Measurements from ENCODE around the gene CCL14.

CCL14 gene

DNA sequence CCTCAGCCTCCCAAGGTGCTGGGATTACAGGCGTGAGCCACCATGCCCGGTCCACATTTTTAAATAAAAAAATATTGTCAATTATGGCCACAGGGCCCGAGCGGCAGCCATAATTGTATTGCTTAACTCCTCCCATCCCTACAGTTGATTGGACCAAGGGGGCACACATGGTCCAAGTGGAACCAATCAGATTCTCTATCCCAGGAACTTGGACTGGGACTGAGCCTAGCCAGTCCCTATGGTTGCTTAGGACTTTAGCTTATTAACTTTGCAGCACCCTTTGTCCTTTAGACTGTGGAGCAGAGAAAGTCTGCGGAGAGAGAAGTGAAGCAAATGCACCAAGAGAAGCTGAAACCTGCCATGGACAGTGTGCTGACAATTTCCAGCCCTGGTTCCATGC lies 50.5 kb downstream of the CCL14 start:
- DNase-seq (ENCODE audit: low read depth, low spot score) = no peak
- no peak overlapping the region for H3K4me3 ChIP-seq (ENCODE audit: low read depth, low read length)
- in situ Hi-C loops (cut with HindIII; ENCODE audit: low sequenced_read_pairs) = no loop called here
- TF ChIP-seq, protein P1, sequence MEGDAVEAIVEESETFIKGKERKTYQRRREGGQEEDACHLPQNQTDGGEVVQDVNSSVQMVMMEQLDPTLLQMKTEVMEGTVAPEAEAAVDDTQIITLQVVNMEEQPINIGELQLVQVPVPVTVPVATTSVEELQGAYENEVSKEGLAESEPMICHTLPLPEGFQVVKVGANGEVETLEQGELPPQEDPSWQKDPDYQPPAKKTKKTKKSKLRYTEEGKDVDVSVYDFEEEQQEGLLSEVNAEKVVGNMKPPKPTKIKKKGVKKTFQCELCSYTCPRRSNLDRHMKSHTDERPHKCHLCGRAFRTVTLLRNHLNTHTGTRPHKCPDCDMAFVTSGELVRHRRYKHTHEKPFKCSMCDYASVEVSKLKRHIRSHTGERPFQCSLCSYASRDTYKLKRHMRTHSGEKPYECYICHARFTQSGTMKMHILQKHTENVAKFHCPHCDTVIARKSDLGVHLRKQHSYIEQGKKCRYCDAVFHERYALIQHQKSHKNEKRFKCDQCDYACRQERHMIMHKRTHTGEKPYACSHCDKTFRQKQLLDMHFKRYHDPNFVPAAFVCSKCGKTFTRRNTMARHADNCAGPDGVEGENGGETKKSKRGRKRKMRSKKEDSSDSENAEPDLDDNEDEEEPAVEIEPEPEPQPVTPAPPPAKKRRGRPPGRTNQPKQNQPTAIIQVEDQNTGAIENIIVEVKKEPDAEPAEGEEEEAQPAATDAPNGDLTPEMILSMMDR (IDR thresholded peaks at IDR 0.05; ENCODE audit: low read depth, low read length) = no peak

DNA sequence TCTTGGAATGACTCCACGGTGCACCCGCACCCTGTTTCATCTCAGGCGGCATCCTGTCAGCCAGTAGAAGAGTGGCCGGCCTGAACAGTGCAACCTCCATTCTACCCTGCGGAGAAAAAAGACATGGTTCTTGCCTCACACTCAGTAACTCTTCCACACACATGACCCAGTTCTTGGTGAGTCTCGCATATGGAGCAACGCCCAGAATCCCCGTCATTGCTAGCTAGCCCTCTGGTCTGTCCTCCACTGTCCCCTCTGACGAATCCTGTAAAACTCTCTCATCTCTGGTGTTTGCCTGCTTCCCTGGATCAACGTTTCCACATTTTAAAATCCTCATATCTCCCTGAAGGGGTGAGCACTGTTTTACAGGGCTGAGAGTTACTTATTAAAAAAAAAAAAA lies 51.8 kb downstream of the CCL14 start:
- H3K4me3 ChIP-seq (ENCODE audit: low read depth, low read length) = no peak overlapping the region
- TF ChIP-seq, protein P1 (IDR thresholded peaks at IDR 0.05; ENCODE audit: low read depth, low read length) = no peak
- in situ Hi-C loops (cut with HindIII; ENCODE audit: low sequenced_read_pairs) = no loop called here
- DNase-seq (ENCODE audit: low read depth, low spot score) = no peak
